Endothelial cell of umbilical vein (primary cell): ENCODE data around the gene DPP6. TPM values are rescaled to one million over a fixed set of nuclear protein-coding genes. Genes with fewer than 3 reads are reported as not detected.

Source experiments
- BruUV-seq: library from RNA; stranded (reverse); fragments of 400-500 nt; replicated peaks from 2 replicates; lab custom pipeline; 2021; lab: Mats Ljungman, UMichigan
- CTCF ChIA-PET: fragments of 300-600, 350-600 bp; sonication (Branson Sonifier 250); formaldehyde crosslinking; loops from one replicate; lab custom pipeline; 2021; ENCODE audit warnings: antibody characterized with exemption, inconsistent platforms; lab: Charles Lee
- POLR2A ChIA-PET: fragments of 300-600, 350-600 bp; sonication (Branson Sonifier 250); formaldehyde crosslinking; loops from one replicate; lab custom pipeline; 2021; ENCODE audit warnings: antibody characterized with exemption, inconsistent platforms; lab: Charles Lee
- DNase-seq: peaks from one replicate; pipeline ENCODE4 v3.0.0-alpha.2; 2011; ENCODE audit warnings: low read depth, low spot score
- FAIRE-seq: peaks from 2 replicates; lab custom pipeline; 2011; peaks lifted over from hg19 to GRCh38; lab: Jason Lieb, UNC
- H2AFZ ChIP-seq: 2 replicates; pipeline ENCODE4 v1.6.0; 2012; ENCODE audit warnings: low read depth, low read length, control low read depth, inconsistent platforms
- H3K27ac ChIP-seq: 2 replicates; pipeline ENCODE4 v1.5.1; 2011; ENCODE audit warnings: low read depth, mild to moderate bottlenecking, control low read depth, low read length, moderate library complexity; ENCODE audit not compliant: insufficient read depth
- H3K27me3 ChIP-seq, 2 experiments: 2 replicates each; pipeline versions ENCODE4 v1.6.0 to v1.6.1; 2011; ENCODE audit warnings: low read length in 2 of 2, mixed read lengths in 1 of 2; ENCODE audit not compliant: control insufficient read depth in 2 of 2, insufficient read depth in 2 of 2
- H3K36me3 ChIP-seq, 2 experiments: 2 replicates in 1 of 2; 3 replicates in 1 of 2; pipeline ENCODE4 v1.5.1; 2011; ENCODE audit warnings: low read length in 2 of 2, mild to moderate bottlenecking in 1 of 2, moderate library complexity in 1 of 2; ENCODE audit not compliant: control insufficient read depth in 2 of 2, insufficient read depth in 2 of 2; ENCODE audit errors: extremely low read depth in 1 of 2
- H3K4me1 ChIP-seq: 3 replicates; pipeline ENCODE4 v1.5.1; 2011; ENCODE audit warnings: mild to moderate bottlenecking, low read length; ENCODE audit not compliant: control insufficient read depth, insufficient read depth; ENCODE audit errors: extremely low read depth
- H3K4me2 ChIP-seq: 2 replicates; pipeline ENCODE4 v1.6.1; 2011; ENCODE audit warnings: low read length, control low read depth, mixed read lengths; ENCODE audit not compliant: insufficient read depth
- H3K4me3 ChIP-seq, 3 experiments: fragments of 200-600 bp in 1 of 3; sonication (generic), shearing (Covaris generic) in 1 of 3; replicated peaks in 1 of 3; 2 replicates each; pipeline ENCODE4 v1.5.1; 2011 to 2016; ENCODE audit warnings: control low read depth in 3 of 3, low read length in 3 of 3, mild to moderate bottlenecking in 2 of 3, inconsistent platforms in 1 of 3, low read depth in 1 of 3, moderate library complexity in 1 of 3; ENCODE audit not compliant: insufficient read depth in 1 of 3
- H3K79me2 ChIP-seq: 2 replicates; pipeline ENCODE4 v1.6.0; 2012; ENCODE audit warnings: low read length, inconsistent platforms; ENCODE audit not compliant: control insufficient read depth, insufficient read depth
- H3K9ac ChIP-seq: replicated peaks from 2 replicates; pipeline ENCODE3; 2011; ENCODE audit warnings: low read length, control low read depth; ENCODE audit not compliant: insufficient read depth; ENCODE audit errors: extremely low read depth
- H3K9me1 ChIP-seq: replicated peaks from 3 replicates; pipeline ENCODE4 v1.6.0; 2011; ENCODE audit warnings: mild to moderate bottlenecking, low read length; ENCODE audit not compliant: control insufficient read depth, insufficient read depth; ENCODE audit errors: extremely low read depth
- H3K9me3 ChIP-seq: replicated peaks from 2 replicates; pipeline ENCODE4 v1.5.1; 2012; ENCODE audit warnings: low read length, inconsistent platforms; ENCODE audit not compliant: control insufficient read depth, insufficient read depth
- H4K20me1 ChIP-seq: replicated peaks from 2 replicates; pipeline ENCODE3; 2011; ENCODE audit warnings: mild to moderate bottlenecking, low read length; ENCODE audit not compliant: control insufficient read depth, insufficient read depth; ENCODE audit errors: extremely low read depth
- CTCF ChIP-seq, 2 donors: IDR thresholded peaks; 1 replicate in 1 of 2; 2 replicates in 1 of 2; pipeline ENCODE4 v1.5.1; 2011; ENCODE audit warnings: low read length in 2 of 2, mild to moderate bottlenecking in 2 of 2, moderate library complexity in 2 of 2, control low read depth in 1 of 2, inconsistent platforms in 1 of 2, low read depth in 1 of 2; ENCODE audit not compliant: insufficient read depth in 1 of 2; ENCODE audit errors: extremely low read depth in 1 of 2
- EZH2 ChIP-seq: IDR thresholded peaks from 2 replicates; pipeline ENCODE4 v1.6.1; 2012; ENCODE audit warnings: borderline replicate concordance, low read depth, mild to moderate bottlenecking, moderate library complexity, low read length, inconsistent platforms; ENCODE audit not compliant: severe bottlenecking
- FOS ChIP-seq: IDR thresholded peaks from 2 replicates; pipeline ENCODE4 v1.6.1; 2011; ENCODE audit warnings: mild to moderate bottlenecking, low read length, moderate library complexity, borderline replicate concordance; ENCODE audit not compliant: insufficient read depth
- GATA2 ChIP-seq: IDR thresholded peaks from 2 replicates; pipeline ENCODE4 v1.7.0; 2011; ENCODE audit warnings: low read depth, mild to moderate bottlenecking, moderate library complexity, mixed read lengths, low read length; ENCODE audit not compliant: insufficient read length, insufficient read depth
- JUN ChIP-seq: IDR thresholded peaks from 2 replicates; pipeline ENCODE4 v1.6.1; 2011; ENCODE audit warnings: borderline replicate concordance, low read depth; ENCODE audit not compliant: insufficient read length, insufficient read depth
- MAX ChIP-seq: IDR thresholded peaks from 2 replicates; pipeline ENCODE4 v1.6.1; 2011; ENCODE audit not compliant: insufficient read depth, insufficient read length
- MYC ChIP-seq: IDR thresholded peaks from one replicate; pipeline ENCODE4 v1.6.1; 2011; ENCODE audit warnings: mild to moderate bottlenecking, low read depth, low read length
- POLR2A ChIP-seq: IDR thresholded peaks from 2 replicates; pipeline ENCODE4 v1.6.1; 2012; ENCODE audit warnings: low read depth, mild to moderate bottlenecking, control low read depth, low read length
- POLR2AphosphoS5 ChIP-seq: IDR thresholded peaks from 2 replicates; pipeline ENCODE4 v1.6.1; 2012; ENCODE audit warnings: low read depth, mild to moderate bottlenecking, control low read depth, low read length, moderate library complexity; ENCODE audit not compliant: insufficient read depth
- dilution Hi-C: fragments of 300-500 bp; cut with MboI; formaldehyde crosslinking; loops from one replicate; pipeline ENCODE4 v1.15.0; 2019; ENCODE audit warnings: low sequenced_read_pairs; ENCODE audit not compliant: extremely low pct_ligation_motif_present
- intact Hi-C: fragments of 100-400 bp; cut with micrococcal nuclease; formaldehyde crosslinking; loops from one replicate; pipeline ENCODE4 v1.10.0; 2022
- polyA plus RNA-seq, 4 experiments: library from polyadenylated mRNA; depleted of rRNA in 3 of 4; stranded (reverse) in 3 of 4; unstranded in 1 of 4; fragments of >200 nt; gene quantifications; 2 replicates each; pipeline versions ENCODE4 v1.2.1 to v1.2.3, GENCODE V29; 2011 to 2012; ENCODE audit warnings: missing spikeins in 1 of 4
- total RNA-seq: library from RNA; stranded (reverse); gene quantifications from 2 replicates; pipeline ENCODE4 v1.2.3, GENCODE V29; 2021

The DPP6 gene
- total and polyA plus RNA-seq, 2 donors (not counting 3 experiments of a cell fraction or from before 2014, with no cell fraction given), result not detected

- TF ChIP-seq MAX (no peak), POLR2A (no peak), FOS (no peak), CTCF (IDR thresholded peaks at IDR 0.05; ENCODE audit: extremely low read depth in 1 of 2, insufficient read depth in 1 of 2, low read depth in 1 of 2, low read length in 2 of 2) (no peak), POLR2AphosphoS5 (no peak), JUN (no peak), MYC (no peak), GATA2 (no peak), EZH2 (no peak)
- DNase-seq, result no peak
- ChIA-PET POLR2A (no interaction called here), CTCF (no interaction called here)
- Histone ChIP-seq H3K9me1 (no peaks in the 10 kb centered on the region), H3K9me3 (peaks cover 2% of the 10 kb centered on the region), H3K4me3 (no peak overlapping the region), H3K27ac (no peak overlapping the region), H3K9ac (no peak overlapping the region), H3K4me1 (no peaks in the 10 kb centered on the region), H3K27me3 (no peaks in the 10 kb centered on the region), H3K79me2 (no peaks in the 10 kb centered on the region), H3K36me3 (no peaks in the 10 kb centered on the region), H2AFZ (no peak overlapping the region), H4K20me1 (no peaks in the 10 kb centered on the region), H3K4me2 (no peak overlapping the region)
- BruUV-seq, result no TSS peak
- dilution Hi-C loops, result no loop called here
- no peak for FAIRE-seq
- intact Hi-C loops, result no loop called here
Observed at GRCh38 chr7:154680894-154681659, 628.9 kb downstream of the DPP6 start.
